Testis (tissue), 2 donors: ENCODE results near the gene TBX2.

Experiments
- POLR2A ChIP-seq: fragments of 450-650 bp; IDR thresholded peaks from one replicate; pipeline ENCODE4 v1.6.1; 2017; ENCODE audit warnings: antibody characterized with exemption, mild to moderate bottlenecking, moderate library complexity
- TF ChIP-seq, protein P1 (sequence below), 3 experiments: fragments of 450-650 bp in 2 of 3; fragments of 200-600 bp in 1 of 3; sonication (generic) in 1 of 3; IDR thresholded peaks; one replicate each; pipeline ENCODE4 v1.5.1; 2016 to 2019; ENCODE audit warnings: antibody characterized with exemption in 3 of 3, mild to moderate bottlenecking in 2 of 3, moderate library complexity in 1 of 3

DNA sequence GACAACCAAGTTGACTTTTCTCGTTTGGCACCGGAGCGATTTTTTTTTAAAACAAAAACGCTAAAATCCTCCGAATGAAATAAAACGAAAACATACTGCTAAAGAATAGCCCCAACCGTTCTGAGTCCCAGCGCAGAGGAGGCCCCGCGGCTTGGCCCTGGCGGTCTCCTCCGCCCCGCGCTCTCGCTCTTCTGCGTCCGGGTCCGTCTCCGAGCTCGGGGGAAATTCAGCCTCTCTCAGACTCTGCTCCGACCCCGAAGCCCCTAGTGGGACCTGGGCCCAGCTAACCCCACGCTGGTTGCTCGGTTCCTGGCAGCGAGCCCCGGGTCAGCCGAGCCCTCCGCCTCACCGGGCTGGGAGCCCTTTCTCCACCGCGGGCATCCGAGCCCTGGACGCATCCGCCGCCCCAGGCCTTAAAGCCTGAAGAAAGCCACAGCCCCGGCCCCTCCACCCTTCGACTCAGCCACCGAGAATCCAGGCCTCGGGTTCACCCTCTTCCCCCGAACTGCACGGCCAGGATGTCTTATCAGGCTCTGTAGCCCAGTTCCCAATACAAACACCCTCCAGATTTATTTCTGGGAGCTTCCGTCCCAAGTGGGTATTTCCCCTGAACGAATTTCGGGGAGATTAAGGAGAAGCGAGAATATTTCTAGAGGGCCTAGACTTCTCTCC lies 1.2 kb downstream of the TBX2 start:
- TF ChIP-seq, protein P1, sequence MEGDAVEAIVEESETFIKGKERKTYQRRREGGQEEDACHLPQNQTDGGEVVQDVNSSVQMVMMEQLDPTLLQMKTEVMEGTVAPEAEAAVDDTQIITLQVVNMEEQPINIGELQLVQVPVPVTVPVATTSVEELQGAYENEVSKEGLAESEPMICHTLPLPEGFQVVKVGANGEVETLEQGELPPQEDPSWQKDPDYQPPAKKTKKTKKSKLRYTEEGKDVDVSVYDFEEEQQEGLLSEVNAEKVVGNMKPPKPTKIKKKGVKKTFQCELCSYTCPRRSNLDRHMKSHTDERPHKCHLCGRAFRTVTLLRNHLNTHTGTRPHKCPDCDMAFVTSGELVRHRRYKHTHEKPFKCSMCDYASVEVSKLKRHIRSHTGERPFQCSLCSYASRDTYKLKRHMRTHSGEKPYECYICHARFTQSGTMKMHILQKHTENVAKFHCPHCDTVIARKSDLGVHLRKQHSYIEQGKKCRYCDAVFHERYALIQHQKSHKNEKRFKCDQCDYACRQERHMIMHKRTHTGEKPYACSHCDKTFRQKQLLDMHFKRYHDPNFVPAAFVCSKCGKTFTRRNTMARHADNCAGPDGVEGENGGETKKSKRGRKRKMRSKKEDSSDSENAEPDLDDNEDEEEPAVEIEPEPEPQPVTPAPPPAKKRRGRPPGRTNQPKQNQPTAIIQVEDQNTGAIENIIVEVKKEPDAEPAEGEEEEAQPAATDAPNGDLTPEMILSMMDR (IDR thresholded peaks at IDR 0.05), result no peak
- no peak for TF ChIP-seq POLR2A
